K562 (cell line): ENCODE measurements around the gene RHOB. TPM values are rescaled to one million over a fixed set of nuclear protein-coding genes. Genes with fewer than 3 reads are reported as not detected.

Source experiments
- ATAC-seq: fragments of 200-7000 bp; cut with Tn5 transposase; 3 replicates; pipeline ENCODE4 v1.9.1; 2020; ENCODE audit warnings: moderate library complexity
- BruUV-seq: library from RNA; stranded (reverse); fragments of 400-500 nt; replicated peaks from 2 replicates; lab custom pipeline; 2021; lab: Mats Ljungman, UMichigan
- CTCF ChIA-PET: fragments of 300-600 bp; formaldehyde crosslinking; extraction: SDS; loops from one replicate; lab custom pipeline; 2021; ENCODE audit warnings: low intra/inter-chr PET ratio; lab: Yijun Ruan, JAX
- POLR2A ChIA-PET: fragments of 300-600, 350-650 bp; sonication (Branson Sonifier 250); formaldehyde crosslinking; extraction: SDS; loops from one replicate; lab custom pipeline; 2021; ENCODE audit warnings: antibody characterized with exemption, inconsistent platforms; lab: Yijun Ruan, JAX
- DNase-seq, 4 experiments: peaks; one replicate each; pipeline versions ENCODE4 v3.0.0 to v3.0.0-alpha.2; 2011 to 2018; ENCODE audit warnings: low spot score in 3 of 4, mixed read lengths in 3 of 4; ENCODE audit errors: extremely low read depth in 1 of 4
- FAIRE-seq: peaks from 2 replicates; lab custom pipeline; 2011; peaks lifted over from hg19 to GRCh38; lab: Jason Lieb, UNC
- H2AFZ ChIP-seq: 2 replicates; pipeline ENCODE4 v1.6.0; 2011; ENCODE audit warnings: low read depth, low read length, control low read depth, inconsistent platforms
- H3K27ac ChIP-seq: fragments of 200-600 bp; 3 replicates; pipeline ENCODE4 v1.8.0; 2011; ENCODE audit warnings: low read depth, mild to moderate bottlenecking, control low read depth, inconsistent platforms, low read length, moderate library complexity, mixed read lengths; ENCODE audit errors: extremely low read depth
- H3K27me3 ChIP-seq, 2 experiments: fragments of 300-600 bp in 1 of 2; 2 replicates in 1 of 2; 3 replicates in 1 of 2; pipeline versions ENCODE4 v1.6.0 to v1.8.0; 2011; ENCODE audit warnings: inconsistent platforms in 2 of 2, low read length in 2 of 2, mild to moderate bottlenecking in 1 of 2, mixed read lengths in 1 of 2, moderate library complexity in 1 of 2; ENCODE audit not compliant: control insufficient read depth in 2 of 2, insufficient read depth in 2 of 2
- H3K36me3 ChIP-seq: fragments of 300-600 bp; 3 replicates; pipeline ENCODE4 v1.8.0; 2011; ENCODE audit warnings: mild to moderate bottlenecking, low read length, inconsistent platforms; ENCODE audit not compliant: control insufficient read depth, insufficient read depth
- H3K4me1 ChIP-seq, 2 experiments: fragments of 200-600 bp in 1 of 2; replicated peaks in 1 of 2; 2 replicates in 1 of 2; 3 replicates in 1 of 2; pipeline versions ENCODE4 v1.5.1 to v1.8.0; 2011; ENCODE audit warnings: inconsistent platforms in 2 of 2, low read length in 2 of 2, mild to moderate bottlenecking in 1 of 2, mixed read lengths in 1 of 2, moderate library complexity in 1 of 2; ENCODE audit not compliant: control insufficient read depth in 2 of 2, insufficient read depth in 2 of 2
- H3K4me2 ChIP-seq: 2 replicates; pipeline ENCODE4 v1.6.1; 2011; ENCODE audit warnings: low read length, control low read depth, inconsistent platforms, mixed read lengths; ENCODE audit not compliant: insufficient read depth
- H3K4me3 ChIP-seq: fragments of 200-600 bp; sonication (generic), shearing (Covaris generic); 2 replicates; pipeline ENCODE4 v1.5.1; 2016; ENCODE audit warnings: control low read depth, inconsistent platforms
- H3K79me2 ChIP-seq: fragments of 200-600 bp; 3 replicates; pipeline ENCODE4 v1.8.0; 2011; ENCODE audit warnings: low read length, inconsistent platforms; ENCODE audit not compliant: control insufficient read depth, insufficient read depth
- H3K9ac ChIP-seq, 2 experiments: 2 replicates each; pipeline versions ENCODE4 v1.6.0 to v1.6.1; 2011; ENCODE audit warnings: low read depth in 2 of 2, low read length in 2 of 2, control low read depth in 1 of 2, inconsistent platforms in 1 of 2, mild to moderate bottlenecking in 1 of 2, mixed read lengths in 1 of 2; ENCODE audit not compliant: insufficient read depth in 1 of 2
- H3K9me1 ChIP-seq: one replicate; pipeline ENCODE4 v1.6.0; 2011; ENCODE audit warnings: inconsistent platforms, mild to moderate bottlenecking, low read length, moderate library complexity; ENCODE audit not compliant: control insufficient read depth, insufficient read depth
- H3K9me3 ChIP-seq: replicated peaks from 2 replicates; pipeline ENCODE4 v1.5.1; 2011; ENCODE audit warnings: low read depth, low read length, inconsistent platforms; ENCODE audit not compliant: control insufficient read depth, insufficient read depth
- H4K20me1 ChIP-seq: replicated peaks from 2 replicates; pipeline ENCODE4 v1.6.1; 2011; ENCODE audit warnings: low read length, inconsistent platforms, mixed read lengths; ENCODE audit not compliant: control insufficient read depth, insufficient read depth
- CHD2 ChIP-seq: IDR thresholded peaks from 2 replicates; pipeline ENCODE4 v1.6.1; 2011; ENCODE audit warnings: low read depth, low read length
- MAFF ChIP-seq: IDR thresholded peaks from 2 replicates; pipeline ENCODE4 v1.6.1; 2012; ENCODE audit warnings: low read length, improper control_type of control experiment
- NFIX ChIP-seq: fragments of 250-450 bp; sonication (Bioruptor Pico); IDR thresholded peaks from 2 replicates; pipeline ENCODE4 v1.4.0; 2020; ENCODE audit warnings: low read depth, mild to moderate bottlenecking, moderate library complexity
- RNF2 ChIP-seq: sonication (generic); IDR thresholded peaks from 2 replicates; pipeline ENCODE4 v1.6.1; 2016
- SP1 ChIP-seq: sonication (generic); formaldehyde crosslinking; IDR thresholded peaks from 2 replicates; pipeline ENCODE4 v1.8.1; 2022; ENCODE audit warnings: mild to moderate bottlenecking, missing genetic modification reagents
- ZNF24 ChIP-seq: fragments of 450-650 bp; IDR thresholded peaks from 2 replicates; pipeline ENCODE4 v1.6.1; 2016
- WGBS: fragments of 100-300 bp; shearing (Covaris generic); methylation state at CpG from one replicate; pipeline ENCODE4 v1.1.6; 2016; ENCODE audit warnings: low coverage, mixed read lengths; ENCODE audit not compliant: insufficient coverage; ENCODE audit errors: missing lambda C conversion rate; 5-methylcytosine and 5-hydroxymethylcytosine counted together
- in situ Hi-C: fragments of 300-500 bp; cut with MboI; formaldehyde crosslinking; loops from 4 replicates; pipeline ENCODE4 v1.15.0; 2018; ENCODE audit warnings: inconsistent platforms, mixed read lengths
- intact Hi-C: fragments of 100-400 bp; cut with micrococcal nuclease; formaldehyde crosslinking; loops from 2 replicates; pipeline ENCODE4 v1.14.2; 2022
- polyA plus RNA-seq, 8 experiments: library from polyadenylated mRNA; depleted of rRNA in 4 of 8; stranded (reverse) in 5 of 8; unstranded in 3 of 8; fragments of >200 nt; fragmentation: Nextera tagmentation in 2 of 8; fragmentation: Illumina TruSeq in 1 of 8; extraction: Ambion mirVana in 2 of 8; extraction: Trizol in 1 of 8; gene quantifications; 2 replicates each; pipeline versions ENCODE4 v1.2.1 to v1.2.3, GENCODE V29; 2011 to 2014; ENCODE audit warnings: inconsistent platforms in 1 of 8, missing spikeins in 1 of 8
- total RNA-seq, 7 experiments: library from RNA; depleted of rRNA in 6 of 7; stranded (reverse); fragments of >200 nt in 6 of 7; fragmentation: Illumina TruSeq in 2 of 7; extraction: Trizol in 2 of 7; gene quantifications; 2 replicates each; pipeline versions ENCODE4 v1.2.1 to v1.2.3, GENCODE V29; 2011 to 2021; ENCODE audit warnings: low replicate concordance in 1 of 7

RHOB gene
- total and polyA plus RNA-seq, 9 of the 15 experiments (the other 6 are each of a cell fraction or from before 2014, with no cell fraction given) = 0.07 to 4.8 (median 1.1) TPM

GRCh38 chr2:20470211-20470610 lies 23.3 kb downstream of the RHOB start:
- FAIRE-seq = no peak
- Histone ChIP-seq H3K4me3 (no peak overlapping the region), H3K27ac (no peak overlapping the region), H3K9ac (no peak overlapping the region), H2AFZ (no peak overlapping the region), H3K9me3 (no peaks in the 10 kb centered on the region), H3K27me3 (peaks cover 0 to 29% of the 10 kb centered on the region in 2 experiments; a peak in 4 of 5 replicates), H3K4me1 (no peaks in the 10 kb centered on the region), H4K20me1 (no peaks in the 10 kb centered on the region), H3K79me2 (no peaks in the 10 kb centered on the region), H3K9me1 (no peaks in the 10 kb centered on the region), H3K4me2 (no peak overlapping the region), H3K36me3 (no peaks in the 10 kb centered on the region)
- ChIA-PET POLR2A (no interaction called here), CTCF (no interaction called here)
- intact Hi-C loops (no loop called here), in situ Hi-C loops (no loop called here)
- BruUV-seq = no TSS peak
- WGBS = 5% methylated on average over 6 of the region's 6 CpGs
- peak; percentile 59 for TF ChIP-seq CHD2
- TF ChIP-seq SP1 = no peak
- ATAC-seq = no peak
- DNase-seq = no peak

DNA sequence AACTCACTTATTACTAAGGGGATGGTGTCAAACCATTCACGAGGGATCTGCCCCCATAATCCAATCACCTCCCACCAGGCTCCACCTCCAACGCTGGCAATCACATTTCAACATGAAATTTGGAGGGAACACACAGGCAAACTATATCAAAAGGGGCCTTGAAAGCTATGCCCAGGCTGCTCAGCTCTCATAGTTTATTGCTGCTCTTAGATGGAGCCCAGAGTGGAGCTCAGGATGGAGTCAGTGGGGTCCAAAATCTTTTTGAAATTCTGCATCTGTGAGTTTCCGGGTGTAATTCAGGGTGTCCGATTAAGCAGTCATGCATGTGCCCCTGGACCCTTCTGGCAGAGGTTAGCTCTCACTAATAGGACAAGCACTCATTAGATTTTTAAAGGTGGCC lies 24.3 kb downstream of the RHOB start:
- no TSS peak for BruUV-seq

More for the DNA sequence above, 24.3 kb downstream of the RHOB start:
- CTCF ChIA-PET = no interaction called here
- no peaks in the 10 kb centered on the region for H3K4me1 ChIP-seq
- in situ Hi-C loops (no loop called here), intact Hi-C loops (no loop called here)
- no peaks in the 10 kb centered on the region for H3K9me1 ChIP-seq
- no peak overlapping the region for H3K4me2 ChIP-seq
- H3K9ac ChIP-seq = no peak overlapping the region
- no peaks in the 10 kb centered on the region for H3K36me3 ChIP-seq
- H2AFZ ChIP-seq = no peak overlapping the region
- no peaks in the 10 kb centered on the region for H3K9me3 ChIP-seq
- DNase-seq (no peak), FAIRE-seq (no peak), ATAC-seq (no peak)
- H3K79me2 ChIP-seq = no peaks in the 10 kb centered on the region
- POLR2A ChIA-PET = no interaction called here
- WGBS = 0% methylated on average over 4 of the region's 4 CpGs
- H3K4me3 ChIP-seq = no peak overlapping the region
- H3K27me3 ChIP-seq = peaks cover 0 to 25% of the 10 kb centered on the region in 2 experiments; a peak in 4 of 5 replicates
- no peaks in the 10 kb centered on the region for H4K20me1 ChIP-seq
- H3K27ac ChIP-seq = no peak overlapping the region
- TF ChIP-seq ZNF24 (no peak), MAFF (no peak), NFIX (CRISPR knock-in tag) (no peak), RNF2 (no peak)
- TF ChIP-seq, all 486 proteins: peak for 0
